A673 (cell line): Measurements from ENCODE around the gene PTGS1.

ENCODE experiments used
- CTCF ChIP-seq: fragments of 300-800, 200-600 bp; sonication (generic); conservative IDR thresholded peaks from 2 replicates; pipeline ENCODE4 v1.5.1; 2017; ENCODE audit warnings: low read depth, mild to moderate bottlenecking, antibody characterized with exemption, low read length, moderate library complexity, mixed read lengths
- EZH2 ChIP-seq: fragments of 200-600 bp; sonication (generic); IDR thresholded peaks from 2 replicates; pipeline ENCODE4 v1.6.1; 2017; ENCODE audit warnings: borderline replicate concordance, low read depth, mild to moderate bottlenecking, mixed read lengths, antibody characterized with exemption, low read length; ENCODE audit not compliant: poor library complexity, severe bottlenecking

GRCh38 chr9:122356627-122357026 lies 14.2 kb upstream of the PTGS1 start:
- peak; percentile 46 for TF ChIP-seq CTCF
- TF ChIP-seq EZH2, result no peak
